Stimulated activated CD8-positive, alpha-beta memory T cell treated with anti-CD3 and anti-CD28 coated beads, Interleukin-2, amount 100 ng/mL, for 48 hours (primary cell): ENCODE data around the gene FOXRED1.
"Not testable (repeated sequence)": the region's sequence is repeated elsewhere in the genome, so short reads cannot be mapped to it uniquely, and the experiment has no call there.

Source experiments
- DNase-seq, 2 donors: peaks; one replicate each; pipeline ENCODE4 v3.0.0-alpha.2; 2020; ENCODE audit warnings: low read depth in 2 of 2

FOXRED1 gene

DNA sequence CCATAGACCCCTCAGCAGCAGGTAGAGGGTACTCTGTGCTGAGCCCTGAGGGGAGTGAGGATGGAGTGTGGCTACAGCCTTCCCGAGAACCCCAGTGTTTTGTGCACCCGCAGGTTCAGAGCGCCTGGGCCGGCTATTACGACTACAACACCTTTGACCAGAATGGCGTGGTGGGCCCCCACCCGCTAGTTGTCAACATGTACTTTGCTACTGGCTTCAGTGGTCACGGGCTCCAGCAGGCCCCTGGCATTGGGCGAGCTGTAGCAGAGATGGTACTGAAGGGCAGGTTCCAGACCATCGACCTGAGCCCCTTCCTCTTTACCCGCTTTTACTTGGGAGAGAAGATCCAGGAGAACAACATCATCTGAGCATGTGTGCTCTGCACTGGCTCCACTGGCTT is 8.4 kb downstream of the FOXRED1 start:
- DNase-seq: no peak

DNA sequence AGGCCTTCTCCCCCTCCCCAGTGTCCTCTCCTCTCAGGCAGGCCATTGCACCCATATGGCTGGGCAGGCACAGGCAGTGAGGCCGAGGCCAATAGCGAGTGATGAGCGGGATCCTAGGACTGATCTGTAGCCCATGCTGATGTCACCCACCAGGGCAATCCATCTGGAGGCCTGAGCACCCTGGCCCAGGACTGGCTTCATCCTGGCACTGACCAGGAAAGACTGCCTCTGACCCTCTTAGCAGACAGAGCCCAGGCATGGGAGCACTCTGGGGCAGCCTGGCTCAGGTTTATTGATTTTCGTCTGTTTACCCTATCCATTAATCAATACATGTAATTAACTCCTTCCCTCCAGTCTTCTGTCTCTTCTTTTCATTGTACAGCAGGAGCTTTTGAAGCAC is 8.8 kb downstream of the FOXRED1 start:
- DNase-seq: no peak

DNA sequence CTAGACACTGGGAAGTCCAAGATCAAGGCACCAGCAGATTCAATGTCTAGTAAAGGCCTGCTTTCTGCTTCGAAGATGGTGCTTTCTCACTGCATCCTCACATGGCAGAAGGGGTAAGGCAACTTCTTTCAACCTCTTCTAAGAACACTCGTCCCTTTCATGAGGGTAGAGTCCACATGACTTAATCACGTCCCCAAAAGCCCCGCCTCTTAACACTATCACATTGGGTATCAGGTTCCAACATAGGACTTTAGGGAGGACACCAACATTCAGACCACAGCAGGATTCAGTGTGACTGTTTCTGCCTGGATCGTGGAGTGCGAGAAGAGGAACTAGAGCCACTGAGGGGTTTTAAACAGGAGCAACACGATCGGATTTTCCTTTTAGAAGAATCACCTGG is 10.2 kb downstream of the FOXRED1 start:
- no peak for DNase-seq

DNA sequence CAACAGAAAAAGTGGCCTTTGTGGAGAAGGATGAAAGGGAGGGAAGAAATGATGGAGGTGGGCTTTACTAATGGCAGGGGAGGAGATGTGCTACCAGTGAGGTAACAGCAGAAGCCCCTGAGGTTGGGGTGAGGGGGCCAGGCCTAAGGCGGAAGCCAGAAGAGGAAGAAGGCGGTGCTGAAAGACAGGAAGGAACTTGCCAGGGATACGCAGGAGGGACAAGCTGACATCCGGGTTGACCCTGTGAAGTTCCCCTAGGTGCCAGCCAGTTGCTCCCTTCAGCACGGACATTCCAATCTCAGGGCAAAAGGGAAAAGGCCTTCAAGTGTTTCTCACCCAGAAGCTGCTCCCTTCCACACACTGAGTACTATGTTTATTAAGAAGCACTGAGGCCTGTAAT is 11.6 kb downstream of the FOXRED1 start:
- no peak for DNase-seq

DNA sequence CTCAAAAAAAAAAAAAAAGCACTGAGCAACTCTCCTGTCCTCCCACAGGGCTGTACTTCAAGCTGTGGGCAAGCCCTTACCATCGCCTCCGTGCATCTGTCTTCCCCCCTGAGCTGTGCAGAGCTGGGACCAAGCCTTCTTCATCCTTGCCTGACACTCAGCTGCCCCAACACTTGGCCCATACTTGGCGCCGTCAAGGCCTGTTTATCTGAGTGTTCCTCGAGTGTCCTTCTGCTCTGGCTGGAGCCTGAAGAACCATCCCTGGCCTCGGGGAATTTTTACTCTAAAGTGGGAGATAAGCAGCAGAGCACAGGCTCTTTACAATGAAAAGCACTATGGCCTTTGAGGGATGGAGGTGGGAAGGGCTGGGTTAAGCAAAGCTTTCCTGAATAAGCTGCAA is 12.3 kb downstream of the FOXRED1 start:
- no peak for DNase-seq

DNA sequence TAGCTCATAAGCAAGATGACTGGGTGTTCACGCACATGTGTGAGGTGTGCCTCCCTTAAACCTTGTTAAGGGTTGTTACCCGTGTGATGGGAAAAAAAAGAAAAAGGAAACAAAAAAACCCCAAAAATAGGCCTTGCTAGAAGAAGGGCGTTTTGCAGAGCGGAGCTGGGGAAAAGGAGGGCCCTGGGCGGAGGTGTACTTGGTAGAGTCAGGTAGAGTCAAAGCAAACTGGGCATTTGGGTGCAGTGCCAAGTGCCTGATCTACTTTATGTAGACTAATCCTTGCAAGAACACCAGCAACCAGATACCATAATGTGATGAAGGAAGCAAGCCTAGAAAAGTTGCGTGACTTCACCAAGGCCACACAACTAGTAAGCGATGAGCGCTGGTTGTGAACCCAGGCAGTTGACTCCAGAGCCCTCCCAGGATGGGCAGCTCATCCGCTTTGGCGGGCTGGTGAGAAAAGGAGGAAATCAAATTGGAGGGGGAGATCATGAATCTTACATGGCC is 12.8 kb downstream of the FOXRED1 start:
- DNase-seq: no peak

DNA sequence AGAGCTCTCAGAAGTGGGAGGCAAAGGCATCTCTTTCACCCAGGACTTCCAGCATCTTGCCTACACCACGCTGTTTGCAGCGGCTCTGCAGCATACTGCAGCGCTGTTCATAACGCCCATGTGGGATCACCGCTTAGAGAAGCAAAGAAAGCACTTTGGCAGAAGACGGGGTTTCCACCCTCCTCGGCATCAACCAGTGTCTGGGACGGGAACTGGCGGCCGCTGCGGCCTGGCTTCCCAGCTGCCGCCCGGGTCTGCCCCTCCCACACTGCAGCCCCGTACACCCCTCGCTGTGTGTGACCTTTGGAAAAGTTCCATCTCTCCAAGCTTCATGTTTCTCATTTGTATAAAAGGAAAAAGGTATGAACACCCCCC is 13.4 kb downstream of the FOXRED1 start:
- DNase-seq: no peak

DNA sequence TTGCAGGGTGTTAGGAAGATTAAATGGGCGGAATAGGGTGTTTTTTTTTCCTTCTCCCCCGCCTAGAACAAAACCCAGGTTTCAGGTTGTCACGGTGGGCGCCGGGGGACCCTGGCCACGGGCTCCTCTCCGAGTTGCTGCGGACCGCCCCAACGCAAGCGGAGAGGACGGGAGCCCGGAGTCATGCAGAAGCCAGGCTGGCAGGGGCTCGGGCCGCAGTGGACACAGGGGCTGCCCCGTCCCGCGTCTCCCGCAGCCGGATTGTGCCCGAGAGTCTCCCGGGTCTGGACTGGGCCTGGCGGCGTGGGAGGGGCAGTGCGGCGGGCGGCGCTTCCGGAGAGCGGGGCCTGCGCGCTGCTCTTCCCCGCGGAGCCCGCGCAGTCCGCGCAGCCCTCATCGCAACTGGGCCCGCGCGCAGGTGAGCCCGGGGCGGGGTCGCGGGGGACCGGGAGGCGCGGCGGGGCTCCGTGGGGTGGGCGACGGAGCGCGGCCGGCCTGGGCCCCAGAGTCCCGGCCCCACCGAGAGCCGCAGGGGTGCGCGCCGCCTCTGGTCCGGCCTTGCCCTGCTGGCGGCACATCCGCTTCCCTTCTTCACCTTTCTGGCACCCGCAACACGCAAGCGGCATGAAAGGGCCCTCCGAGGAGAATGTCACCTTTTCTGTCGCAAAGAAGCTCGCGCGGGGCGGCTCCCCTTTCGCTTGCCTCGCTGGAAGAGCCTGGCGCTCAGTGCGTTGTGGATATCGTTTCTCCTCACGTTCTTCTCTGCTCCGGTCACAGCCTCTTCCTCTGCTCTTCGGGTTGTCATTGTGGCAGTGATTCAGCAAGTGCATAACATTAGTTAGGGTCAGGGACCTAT is 14.0 kb downstream of the FOXRED1 start, which contains the start of gene TIRAP:
TSS of gene TIRAP (plus strand) at position 358 of the 856 bp plus-strand sequence. CDS start 7,802 bp downstream, outside the sequence.
- DNase-seq: peak in 1 of 2 donors; percentile 40

DNA sequence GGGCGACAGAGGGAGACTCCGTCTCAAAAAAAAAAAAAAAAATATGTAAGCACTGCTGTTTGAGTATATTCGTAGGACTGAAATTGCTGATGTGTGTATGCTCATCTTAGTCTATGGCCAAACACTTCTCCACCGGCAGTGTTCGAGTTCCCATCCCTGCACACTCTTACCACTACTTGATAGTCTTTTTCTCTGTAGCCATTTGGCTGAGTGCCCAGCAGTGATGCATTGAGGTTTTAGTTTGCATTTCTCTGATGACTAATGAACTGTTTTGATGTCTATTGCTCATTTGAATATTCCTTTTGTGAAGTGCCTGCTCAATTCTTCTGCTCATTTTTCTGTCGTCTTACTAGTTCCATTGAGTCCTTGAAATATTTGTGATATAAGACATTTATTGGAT is 15.9 kb downstream of the FOXRED1 start:
- peak; percentile 69 to 81 for DNase-seq

DNA sequence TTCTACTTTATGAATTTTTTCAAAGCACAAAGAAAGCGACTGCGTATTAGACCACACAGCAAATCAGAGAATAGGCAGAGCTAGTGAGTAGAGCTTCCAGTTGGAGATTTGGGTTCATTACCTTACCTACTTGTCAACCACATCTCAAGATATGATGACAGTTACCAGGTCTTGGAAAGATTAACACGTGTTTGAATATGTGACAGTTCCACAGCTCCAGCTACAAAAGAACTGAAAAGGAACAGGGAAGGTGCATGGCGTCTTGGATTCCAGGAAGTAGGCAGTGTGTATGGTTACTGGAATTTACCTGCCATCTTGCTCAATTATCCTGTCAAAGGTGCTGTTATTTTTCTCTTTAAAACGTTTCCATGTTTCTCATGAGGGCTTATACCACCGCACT is 19.3 kb downstream of the FOXRED1 start:
- DNase-seq: no peak

DNA sequence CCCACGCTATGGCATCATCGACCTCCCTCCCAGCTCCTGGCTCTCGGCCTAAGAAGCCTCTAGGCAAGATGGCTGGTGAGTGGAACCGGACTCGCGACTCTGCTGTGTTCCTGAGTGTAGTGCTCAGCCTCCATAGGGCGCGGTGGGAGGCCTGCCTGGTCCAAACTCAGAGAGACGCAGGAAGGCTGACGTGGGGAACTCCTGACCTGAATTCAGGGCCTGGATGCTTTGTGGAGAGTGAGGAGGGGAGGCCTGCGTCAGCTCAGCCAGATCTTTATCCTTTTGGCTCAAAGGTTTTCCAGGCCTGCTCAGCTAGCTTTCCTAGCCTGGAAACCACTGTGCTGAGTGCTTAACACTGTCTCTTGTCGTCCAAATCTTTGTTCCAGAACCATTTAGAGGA is 21.9 kb downstream of the FOXRED1 start:
- DNase-seq: no peak

DNA sequence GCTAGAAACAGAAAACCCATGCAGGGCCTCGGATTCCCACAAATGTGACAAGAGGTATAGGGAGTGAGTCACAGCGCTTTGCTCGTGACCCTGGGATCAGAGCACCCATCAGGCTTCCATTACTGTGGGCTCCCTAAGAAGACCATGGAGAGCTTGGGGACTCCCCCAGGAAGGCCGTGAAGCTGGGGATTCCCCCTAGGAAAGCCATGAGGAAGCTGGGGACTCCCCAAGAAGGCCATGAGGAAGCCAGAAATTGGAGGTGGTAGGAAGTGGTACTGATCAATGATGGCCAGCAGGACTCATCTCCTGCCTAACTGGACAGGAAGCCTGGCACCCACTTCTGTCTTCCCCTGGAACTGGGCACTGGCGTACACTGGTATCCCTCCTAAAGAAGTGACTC is 24.8 kb downstream of the FOXRED1 start:
- no peak for DNase-seq

DNA sequence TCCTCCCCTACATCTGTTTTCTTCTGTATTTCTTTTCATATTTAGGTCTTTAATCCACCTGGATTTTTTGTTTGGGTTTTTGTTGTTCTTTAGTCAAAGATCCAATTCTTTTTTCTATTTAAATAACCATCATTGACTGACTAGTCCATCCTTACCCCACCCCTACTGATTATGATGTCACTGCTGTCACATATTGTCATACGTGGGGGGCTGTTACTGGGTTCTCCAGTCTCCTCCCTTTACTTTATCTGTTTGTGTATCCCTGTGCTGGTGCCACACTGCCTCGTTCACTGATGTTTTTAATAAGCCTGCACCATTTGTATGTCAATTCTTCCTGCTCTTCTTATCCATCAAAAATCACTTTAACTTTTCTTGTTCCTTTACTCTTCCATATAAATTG is 28.1 kb downstream of the FOXRED1 start:
- no peak for DNase-seq

DNA sequence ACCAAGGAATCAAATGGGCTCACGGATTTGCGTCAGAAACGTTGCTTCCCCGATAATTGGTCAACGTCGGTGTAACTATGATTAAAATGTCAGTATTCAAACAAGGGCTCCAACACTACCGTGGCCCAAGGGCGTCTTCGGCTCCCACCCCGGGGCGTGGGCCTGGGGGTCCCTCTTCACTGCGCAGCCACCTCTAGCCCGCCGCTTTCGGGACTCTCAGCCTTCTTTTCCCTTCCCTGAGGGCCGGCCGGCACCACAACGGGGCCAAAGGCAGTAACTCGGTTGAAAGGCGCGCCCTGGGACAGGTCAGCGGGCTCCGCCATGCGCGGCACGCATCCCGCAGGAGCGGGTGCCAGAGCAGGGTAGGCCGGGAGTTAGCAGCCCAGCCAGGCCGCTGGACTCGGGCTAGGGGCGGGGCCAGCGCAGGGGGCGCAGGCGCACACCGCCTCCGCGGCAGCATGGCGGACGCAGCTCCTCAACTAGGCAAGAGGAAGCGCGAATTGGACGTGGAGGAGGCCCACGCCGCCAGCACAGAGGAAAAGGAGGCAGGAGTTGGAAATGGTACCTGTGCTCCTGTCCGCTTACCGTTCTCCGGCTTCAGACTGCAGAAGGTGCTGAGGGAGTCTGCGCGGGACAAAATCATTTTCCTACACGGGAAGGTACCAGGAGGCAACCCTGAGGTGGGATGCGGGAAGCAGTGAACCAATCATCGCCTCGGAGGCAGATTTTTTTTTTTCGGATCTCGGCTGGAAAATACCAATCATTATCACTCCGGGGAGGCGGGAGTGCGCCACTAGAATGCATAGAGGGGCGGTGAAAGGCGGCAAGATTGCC is 34.9 kb downstream of the FOXRED1 start, which contains the start of gene DCPS:
TSS of gene DCPS (plus strand) at position 438 of the 834 bp plus-strand sequence. CDS start at position 459, 21 bp downstream.
- DNase-seq: peak; percentile 78 to 87

DNA sequence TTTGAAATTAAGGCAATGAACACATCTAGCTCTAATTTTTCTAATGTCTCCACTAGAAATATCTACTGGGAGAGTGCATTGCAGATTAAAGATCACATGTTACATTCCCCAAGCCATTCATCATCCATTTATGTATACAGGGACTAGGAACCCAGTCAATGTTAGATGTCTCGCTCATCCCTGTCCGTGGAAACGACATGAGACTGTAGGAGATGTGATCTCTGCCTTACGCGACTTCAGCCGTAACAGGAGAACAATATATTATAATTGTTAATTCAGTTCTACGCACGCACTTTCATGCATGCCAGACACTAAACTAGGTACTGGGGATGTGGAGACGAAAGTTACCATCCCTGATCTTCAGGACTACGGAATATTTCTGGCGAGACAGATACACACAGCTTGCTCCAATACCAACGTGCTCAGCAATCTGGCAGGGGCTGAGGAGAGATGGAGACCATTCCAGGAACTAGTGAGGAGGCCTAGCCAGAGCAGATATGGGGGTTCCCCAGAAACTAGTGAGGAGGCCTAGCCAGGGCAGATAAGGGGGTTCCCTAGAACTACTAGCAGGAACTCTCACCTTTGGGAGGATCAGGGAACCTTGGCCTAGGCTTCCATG is 35.6 kb downstream of the FOXRED1 start:
- DNase-seq: no peak

DNA sequence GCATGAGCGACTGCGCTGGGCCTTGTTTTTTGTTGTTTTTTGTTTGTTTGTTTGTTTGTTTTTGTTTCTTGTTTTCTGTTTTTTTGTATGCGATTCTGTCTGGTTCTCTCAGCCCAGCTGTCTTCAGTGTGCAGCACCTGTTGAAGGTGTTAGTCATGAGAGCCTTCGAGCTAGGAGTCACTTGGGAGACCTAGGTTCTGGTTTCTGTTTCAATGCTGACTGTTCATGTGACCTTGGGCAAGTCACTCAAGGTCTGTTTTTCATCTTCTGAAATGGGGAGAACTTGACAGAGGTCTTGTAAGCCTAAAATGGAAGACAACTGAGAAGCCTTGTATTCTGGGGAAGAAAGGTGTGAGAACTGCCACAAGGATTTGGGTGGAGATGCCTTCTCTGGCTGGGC is 36.7 kb downstream of the FOXRED1 start:
- no peak for DNase-seq

DNA sequence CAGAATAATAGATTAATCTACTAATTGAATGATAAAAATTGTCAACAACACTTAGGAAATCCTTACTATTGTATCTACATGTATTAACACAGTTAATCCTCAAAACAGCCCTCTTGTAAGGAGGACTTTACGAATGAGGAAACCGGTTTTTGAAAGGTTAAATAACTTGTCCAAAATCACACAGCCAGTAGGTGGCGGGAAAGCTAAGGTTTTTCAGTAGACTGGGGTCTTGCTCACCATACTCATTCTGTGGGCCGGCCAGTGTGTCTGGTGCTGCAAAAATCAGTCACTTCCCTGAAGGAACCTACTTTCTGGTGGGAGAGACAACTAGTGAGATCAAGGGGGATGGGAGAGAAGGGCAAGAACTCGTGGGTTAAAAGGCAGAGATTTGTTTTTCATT is 38.8 kb downstream of the FOXRED1 start:
- DNase-seq: no peak

DNA sequence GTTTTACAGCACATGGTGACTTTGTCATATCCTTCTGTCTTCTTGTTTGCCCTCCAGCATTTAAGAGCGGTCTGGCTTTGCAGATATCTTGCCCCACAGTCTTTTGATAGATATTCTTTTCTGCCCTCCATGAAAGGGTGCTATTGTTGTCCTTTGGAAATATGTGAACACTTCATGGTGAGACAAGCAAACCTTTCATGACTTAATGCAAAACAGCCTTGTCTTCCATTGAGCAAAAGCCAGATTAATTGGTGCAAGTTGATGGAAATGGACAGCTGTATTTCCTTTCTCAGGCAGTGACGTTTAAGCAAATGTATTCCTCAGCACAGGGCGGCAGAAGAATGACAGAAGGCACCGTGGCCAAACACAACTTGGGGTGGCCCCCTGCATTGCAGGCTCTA is 39.3 kb downstream of the FOXRED1 start:
- no peak for DNase-seq

DNA sequence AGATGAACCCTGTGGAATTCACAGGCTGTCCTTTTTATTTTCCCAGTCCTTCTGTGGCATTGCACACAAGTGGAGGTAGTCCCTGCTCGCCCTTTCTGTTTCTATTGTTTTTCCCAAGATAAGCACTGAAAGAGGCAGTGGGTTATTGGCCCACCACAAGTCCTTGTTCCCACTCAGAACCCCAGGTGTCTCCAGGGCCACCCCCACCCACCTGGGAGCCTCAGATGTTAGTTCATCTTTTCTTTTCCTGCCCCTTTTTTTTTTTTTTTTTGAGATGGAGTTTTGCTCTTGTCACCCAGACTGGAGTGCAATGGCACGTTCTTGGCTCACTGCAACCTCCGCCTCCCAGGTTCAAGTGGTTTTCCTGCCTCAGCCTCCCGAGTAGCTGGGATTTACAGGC is 39.8 kb downstream of the FOXRED1 start:
- DNase-seq: not testable (repeated sequence)

DNA sequence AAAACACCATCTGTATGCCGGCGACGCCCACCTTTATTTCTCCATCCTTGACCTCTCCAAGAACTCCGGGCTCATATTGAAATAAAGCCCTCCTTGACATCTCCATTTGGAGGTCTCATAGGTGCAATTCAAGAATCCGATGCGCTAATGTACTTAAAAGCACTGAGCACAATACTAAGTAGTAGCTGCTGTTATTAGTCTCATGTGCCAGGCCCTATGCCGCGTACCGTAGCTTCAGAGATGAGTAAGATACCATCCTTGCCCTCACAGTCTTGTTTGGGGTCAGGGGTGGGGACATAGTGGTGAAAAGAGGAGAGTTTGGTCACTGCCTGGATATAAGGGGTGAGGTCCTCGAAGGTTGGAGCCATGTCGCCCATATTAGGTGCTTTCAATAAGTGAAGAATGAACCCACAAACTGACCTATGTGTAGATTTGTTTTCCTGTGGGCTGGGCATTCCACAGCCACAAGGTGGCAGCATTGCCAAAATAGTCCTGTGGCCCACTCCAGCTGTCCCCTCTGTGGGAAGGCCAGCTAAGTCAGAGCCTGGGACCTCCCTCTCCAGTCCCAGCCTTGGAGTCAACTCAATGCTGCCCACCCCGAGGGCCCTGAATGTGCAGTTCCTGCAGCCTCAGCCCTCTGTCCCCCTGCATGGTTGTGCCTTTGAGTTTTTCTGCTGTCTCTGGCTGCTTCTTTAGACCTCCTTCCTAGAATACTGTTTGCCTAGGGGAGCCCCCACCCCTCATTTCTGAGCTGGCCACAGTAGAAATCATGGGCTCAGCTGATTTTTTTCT is 41.4 kb downstream of the FOXRED1 start:
- DNase-seq: peak; percentile 37 to 44

DNA sequence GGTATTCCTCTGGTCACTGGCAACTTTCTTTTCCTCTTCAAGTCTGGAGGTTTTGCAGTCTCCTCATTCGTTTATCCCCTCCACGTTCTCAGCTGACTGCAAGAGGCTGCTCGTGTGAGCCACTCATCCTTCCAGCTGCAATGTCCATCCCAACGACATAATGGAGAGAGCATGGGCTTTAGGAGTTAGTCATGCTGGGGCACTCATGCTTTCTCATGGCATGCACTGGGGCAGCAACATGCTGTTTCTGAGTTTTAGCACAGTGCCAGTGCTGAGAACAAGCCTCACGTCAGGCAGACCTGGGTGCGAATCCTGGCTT is 42.0 kb downstream of the FOXRED1 start:
- DNase-seq: no peak
